Measurements from ENCODE around the gene MIF4GD.

- TF ChIP-seq CTCF (IDR thresholded peaks at IDR 0.05; ENCODE audit: low read depth, low read length, poor library complexity, severe bottlenecking) = no peak
- no peak for TF ChIP-seq EZH2phosphoT487 (IDR thresholded peaks at IDR 0.05; ENCODE audit: borderline replicate concordance, low read length)
Observed at GRCh38 chr17:75219815-75220214, 51.2 kb downstream of the MIF4GD start.

Measured in DOHH2 (cell line).